Chondrocyte (in vitro differentiated cells): ENCODE data around the gene EZH1. TPM values are rescaled to one million over a fixed set of nuclear protein-coding genes. Genes with fewer than 3 reads are reported as not detected.
A peak's percentile ranks its signal among the peaks of the same experiment; 100 is the strongest.

ENCODE experiments used
- DNase-seq: peaks from one replicate; pipeline ENCODE4 v3.0.0; 2021; ENCODE audit warnings: mixed read lengths, low spot score
- H3K27ac Mint-ChIP-seq: one replicate; pipeline ENCODE4 v1.8.0; 2021; ENCODE audit warnings: mild to moderate bottlenecking, moderate library complexity, mixed read lengths; ENCODE audit not compliant: unreplicated experiment
- H3K27me3 Mint-ChIP-seq: 2 replicates; pipeline ENCODE4 v1.8.0; 2021; ENCODE audit warnings: low read depth, mixed read lengths
- H3K36me3 Mint-ChIP-seq: 2 replicates; pipeline ENCODE4 v1.8.0; 2021; ENCODE audit warnings: low read depth, mixed read lengths
- H3K4me1 Mint-ChIP-seq: 2 replicates; pipeline ENCODE4 v1.8.0; 2021; ENCODE audit warnings: low read depth, mild to moderate bottlenecking, mixed read lengths
- H3K4me3 Mint-ChIP-seq: one replicate; pipeline ENCODE4 v1.8.0; 2021; ENCODE audit warnings: mild to moderate bottlenecking, moderate library complexity, mixed read lengths; ENCODE audit not compliant: unreplicated experiment
- H3K9me3 Mint-ChIP-seq: 2 replicates; pipeline ENCODE4 v1.8.0; 2021; ENCODE audit warnings: low read depth, mixed read lengths
- CTCF ChIP-seq: fragments of 200-600 bp; sonication (generic); IDR thresholded peaks from 2 replicates; pipeline ENCODE4 v1.5.0; 2021; ENCODE audit warnings: antibody characterized with exemption, mild to moderate bottlenecking, moderate library complexity
- total RNA-seq: library from RNA; stranded (reverse); gene quantifications from 3 replicates; pipeline ENCODE4 v1.2.1, GENCODE V29; 2021

The EZH1 gene
- total RNA-seq, 1 donor from 2014 or later: 22.2 TPM

DNA sequence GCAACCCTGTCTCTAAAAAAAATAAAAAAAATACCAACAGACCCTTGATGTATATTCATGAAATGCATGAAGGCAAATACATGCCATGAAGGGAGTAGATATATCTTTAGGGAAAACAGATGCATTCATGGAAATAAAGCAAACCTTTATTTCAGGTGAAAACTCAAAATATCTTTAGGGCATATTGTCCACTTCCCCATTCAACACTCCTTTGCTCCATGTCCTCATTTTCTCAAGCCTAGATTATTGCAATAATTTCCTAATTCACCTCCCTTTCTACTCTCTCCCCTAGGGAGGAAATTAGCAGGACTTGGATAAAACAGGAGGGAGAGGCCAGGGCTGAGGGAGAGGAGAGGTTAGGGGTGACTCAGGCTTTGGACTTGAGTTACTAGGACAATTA lies 22.7 kb upstream of the EZH1 start:
- H3K36me3 Mint-ChIP-seq: no peaks in the 10 kb centered on the region
- no peaks in the 10 kb centered on the region for H3K27me3 Mint-ChIP-seq
- H3K9me3 Mint-ChIP-seq: no peaks in the 10 kb centered on the region
- H3K4me3 Mint-ChIP-seq: no peak overlapping the region
- DNase-seq: no peak
- no peak overlapping the region for H3K27ac Mint-ChIP-seq
- peaks cover 16% of the 10 kb centered on the region for H3K4me1 Mint-ChIP-seq
- no peak for TF ChIP-seq CTCF

- DNase-seq: no peak
- Mint-ChIP-seq H3K4me3 (no peak overlapping the region), H3K27me3 (peaks cover 4% of the 10 kb centered on the region), H3K9me3 (no peaks in the 10 kb centered on the region), H3K36me3 (no peaks in the 10 kb centered on the region), H3K4me1 (peaks cover 16% of the 10 kb centered on the region), H3K27ac (no peak overlapping the region)
- no peak for TF ChIP-seq CTCF
These were observed 21.3 kb upstream of the EZH1 start for GRCh38 chr17:42766124-42766523.

DNA sequence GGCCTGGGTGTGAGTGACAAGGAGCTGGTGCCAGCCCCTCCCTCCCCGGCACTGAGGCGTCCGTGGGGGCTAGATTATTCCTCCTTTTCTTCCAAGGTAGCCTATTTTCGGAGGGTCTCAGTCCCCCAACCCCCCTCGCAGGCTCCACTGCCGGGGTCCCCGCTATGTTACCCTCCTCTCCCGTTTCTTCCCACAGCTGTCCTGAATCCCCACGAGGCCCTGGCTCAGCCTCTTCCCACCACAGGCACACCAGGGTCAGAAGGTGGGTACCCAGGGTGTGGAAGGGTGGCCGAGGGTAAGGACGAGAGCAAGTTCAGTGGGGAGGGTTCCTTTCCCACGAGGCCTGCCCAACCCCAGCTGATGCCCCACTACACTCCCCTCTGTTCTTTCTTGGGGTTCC lies 16.8 kb upstream of the EZH1 start:
- Mint-ChIP-seq H3K27me3 (peaks cover 7% of the 10 kb centered on the region), H3K27ac (no peak overlapping the region), H3K4me3 (peak overlapping the region; percentile 54), H3K36me3 (no peaks in the 10 kb centered on the region), H3K9me3 (no peaks in the 10 kb centered on the region), H3K4me1 (peaks cover 16% of the 10 kb centered on the region)
- peak; percentile 57 for DNase-seq
- no peak for TF ChIP-seq CTCF

GRCh38 chr17:42760652-42761581 lies 16.1 kb upstream of the EZH1 start, which contains the start of gene RAMP2:
Gene RAMP2, plus strand, starts transcription at chr17:42761227. Its CDS starts 35 bp downstream, at chr17:42761262.
- peak; percentile 92 for DNase-seq
- peaks cover 7% of the 10 kb centered on the region for H3K27me3 Mint-ChIP-seq
- H3K36me3 Mint-ChIP-seq: no peaks in the 10 kb centered on the region
- TF ChIP-seq CTCF: no peak
- H3K27ac Mint-ChIP-seq: no peak within 1 kb of the TSS
- H3K4me1 Mint-ChIP-seq: peaks cover 16% of the 10 kb centered on the region
- H3K9me3 Mint-ChIP-seq: no peaks in the 10 kb centered on the region
- H3K4me3 Mint-ChIP-seq: peak within 1 kb of the TSS; percentile 58

GRCh38 chr17:42759982-42760651 lies 15.3 kb upstream of the EZH1 start:
- Mint-ChIP-seq H3K27me3 (peaks cover 8% of the 10 kb centered on the region), H3K4me3 (peak overlapping the region; percentile 58), H3K4me1 (peaks cover 16% of the 10 kb centered on the region), H3K9me3 (no peaks in the 10 kb centered on the region), H3K36me3 (no peaks in the 10 kb centered on the region), H3K27ac (no peak overlapping the region)
- TF ChIP-seq CTCF: no peak
- DNase-seq: peak; percentile 24
